Measurements from ENCODE around the gene IL6R.

- TF ChIP-seq POLR2AphosphoS5 (IDR thresholded peaks at IDR 0.05; ENCODE audit: low read depth, low read length), result no peak
- no peak for TF ChIP-seq TAF1 (IDR thresholded peaks at IDR 0.05; ENCODE audit: borderline replicate concordance, insufficient read depth, low read length)
- TF ChIP-seq, protein P1, sequence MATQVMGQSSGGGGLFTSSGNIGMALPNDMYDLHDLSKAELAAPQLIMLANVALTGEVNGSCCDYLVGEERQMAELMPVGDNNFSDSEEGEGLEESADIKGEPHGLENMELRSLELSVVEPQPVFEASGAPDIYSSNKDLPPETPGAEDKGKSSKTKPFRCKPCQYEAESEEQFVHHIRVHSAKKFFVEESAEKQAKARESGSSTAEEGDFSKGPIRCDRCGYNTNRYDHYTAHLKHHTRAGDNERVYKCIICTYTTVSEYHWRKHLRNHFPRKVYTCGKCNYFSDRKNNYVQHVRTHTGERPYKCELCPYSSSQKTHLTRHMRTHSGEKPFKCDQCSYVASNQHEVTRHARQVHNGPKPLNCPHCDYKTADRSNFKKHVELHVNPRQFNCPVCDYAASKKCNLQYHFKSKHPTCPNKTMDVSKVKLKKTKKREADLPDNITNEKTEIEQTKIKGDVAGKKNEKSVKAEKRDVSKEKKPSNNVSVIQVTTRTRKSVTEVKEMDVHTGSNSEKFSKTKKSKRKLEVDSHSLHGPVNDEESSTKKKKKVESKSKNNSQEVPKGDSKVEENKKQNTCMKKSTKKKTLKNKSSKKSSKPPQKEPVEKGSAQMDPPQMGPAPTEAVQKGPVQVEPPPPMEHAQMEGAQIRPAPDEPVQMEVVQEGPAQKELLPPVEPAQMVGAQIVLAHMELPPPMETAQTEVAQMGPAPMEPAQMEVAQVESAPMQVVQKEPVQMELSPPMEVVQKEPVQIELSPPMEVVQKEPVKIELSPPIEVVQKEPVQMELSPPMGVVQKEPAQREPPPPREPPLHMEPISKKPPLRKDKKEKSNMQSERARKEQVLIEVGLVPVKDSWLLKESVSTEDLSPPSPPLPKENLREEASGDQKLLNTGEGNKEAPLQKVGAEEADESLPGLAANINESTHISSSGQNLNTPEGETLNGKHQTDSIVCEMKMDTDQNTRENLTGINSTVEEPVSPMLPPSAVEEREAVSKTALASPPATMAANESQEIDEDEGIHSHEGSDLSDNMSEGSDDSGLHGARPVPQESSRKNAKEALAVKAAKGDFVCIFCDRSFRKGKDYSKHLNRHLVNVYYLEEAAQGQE (IDR thresholded peaks at IDR 0.05; ENCODE audit: insufficient read depth in 1 of 2, low read depth in 2 of 2, low read length in 2 of 2), result no peak
- no peak for TF ChIP-seq SIN3A (IDR thresholded peaks at IDR 0.05; ENCODE audit: borderline replicate concordance, insufficient read depth, low read length)
Measured at GRCh38 chr1:154429841-154430611, 24.9 kb downstream of the IL6R start.
